HG02885 (cell line): Measurements from ENCODE around the gene IDH3B.

ENCODE experiments used
- ATAC-seq: cut with Tn5 transposase; IDR thresholded peaks from one replicate; pipeline ENCODE4 v1.9.1; 2021; ENCODE audit warnings: mild to moderate bottlenecking; ENCODE audit not compliant: unreplicated experiment, poor library complexity

IDH3B gene

DNA sequence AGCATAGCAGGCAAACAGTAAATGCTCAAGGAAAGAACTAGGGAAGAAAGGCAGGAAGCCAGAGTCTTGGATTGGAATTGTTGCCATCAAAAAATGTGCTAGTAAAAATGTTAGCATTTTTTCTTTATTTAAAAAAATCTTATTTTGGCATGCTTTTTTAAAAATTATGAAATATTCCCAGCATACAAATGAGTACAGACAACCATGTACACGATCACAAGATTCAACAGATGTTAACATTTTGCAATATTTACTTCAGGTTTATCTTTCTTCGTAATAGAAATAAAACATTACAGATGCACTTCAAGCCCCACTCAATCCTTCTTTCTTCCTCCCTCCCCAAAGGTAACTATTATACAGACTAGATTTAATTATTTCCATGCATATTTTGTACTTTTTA is 39.0 kb downstream of the IDH3B start:
- ATAC-seq, result no peak

DNA sequence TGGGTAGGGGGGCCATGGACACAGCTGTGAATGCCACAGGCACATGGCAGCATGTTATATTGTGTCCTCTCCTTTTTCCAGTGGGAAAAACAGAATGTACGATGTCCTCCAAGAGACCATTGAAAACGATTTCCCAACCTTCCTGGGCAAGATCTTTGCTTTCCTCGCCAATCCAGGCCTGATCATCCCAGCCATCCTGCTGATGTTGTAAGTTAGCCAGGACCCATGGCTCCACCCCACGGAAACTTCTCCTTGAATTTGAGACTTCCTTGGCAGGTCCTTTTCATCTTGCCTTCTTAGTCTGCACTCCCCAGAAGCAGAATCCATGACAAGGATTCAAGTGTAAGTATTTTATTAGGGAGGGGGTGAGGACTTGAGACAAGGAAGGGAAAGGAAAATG is 39.8 kb downstream of the IDH3B start:
- no peak for ATAC-seq

DNA sequence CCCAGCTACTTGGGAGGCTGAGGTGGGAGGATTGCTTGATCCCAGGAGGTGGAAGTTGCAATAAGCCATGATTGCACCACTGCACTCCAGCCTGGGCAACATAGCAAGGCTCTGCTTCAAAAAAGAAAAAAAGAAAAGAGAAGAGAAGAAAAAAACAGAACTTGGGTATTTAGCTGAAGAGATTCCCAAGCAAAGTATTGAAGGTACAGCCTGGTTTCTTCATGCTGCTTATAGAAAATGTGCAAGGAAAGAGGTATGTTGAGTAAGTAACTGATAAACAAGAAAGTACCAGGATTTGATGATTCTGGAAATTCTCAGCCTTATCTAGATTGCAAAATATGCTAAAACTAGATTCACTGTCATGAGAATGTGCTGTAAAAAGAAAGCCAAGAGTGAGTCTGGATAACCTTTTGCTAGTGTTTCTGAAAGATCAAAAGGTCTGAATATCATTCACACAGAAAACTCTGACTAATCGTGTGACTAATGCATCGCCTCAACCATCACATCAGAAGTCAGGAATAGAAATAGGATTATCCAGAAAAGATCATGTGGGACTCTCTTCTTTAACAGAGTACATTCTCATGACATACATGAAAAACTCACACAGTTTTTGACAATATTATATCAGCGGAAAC is 43.9 kb downstream of the IDH3B start:
- ATAC-seq, result no peak

DNA sequence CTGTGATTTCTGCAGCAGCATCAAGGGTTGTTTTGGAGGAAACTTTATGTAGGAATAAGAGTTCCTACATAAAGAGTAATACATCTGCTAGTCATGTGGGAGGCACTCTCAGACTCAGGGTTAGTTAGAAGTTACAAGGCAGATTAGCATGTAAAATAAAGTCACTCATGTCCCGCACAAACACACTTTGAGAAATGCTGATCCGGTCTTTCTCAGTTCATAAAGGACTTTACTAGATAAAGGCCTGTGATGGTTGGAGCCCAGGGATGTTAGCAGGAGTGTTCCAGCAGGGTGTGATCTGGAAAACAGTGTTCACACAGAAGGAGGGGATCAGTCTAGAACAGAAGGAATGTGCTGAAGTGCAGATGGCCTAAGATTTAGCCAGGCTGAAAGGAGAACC is 44.7 kb downstream of the IDH3B start:
- ATAC-seq, result no peak

DNA sequence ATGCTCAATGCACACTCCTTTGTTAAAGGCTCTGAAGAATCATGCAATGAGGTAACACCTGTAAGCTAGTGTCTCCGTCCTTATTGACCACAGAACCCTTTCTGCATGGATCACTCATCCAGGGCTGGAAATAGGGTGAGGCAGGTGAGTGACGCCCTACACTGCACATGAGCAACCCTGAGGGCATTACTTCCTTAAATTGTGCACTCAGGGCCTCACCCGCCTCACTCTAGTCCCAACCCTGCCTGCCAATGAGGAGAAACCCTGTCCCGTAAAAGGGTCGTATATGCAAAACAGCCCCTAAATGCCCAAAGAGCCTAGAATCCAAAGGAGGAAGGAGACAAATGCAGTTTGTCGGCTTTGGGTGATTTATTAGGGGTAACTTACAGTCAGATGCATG is 45.2 kb downstream of the IDH3B start:
- ATAC-seq, result no peak

DNA sequence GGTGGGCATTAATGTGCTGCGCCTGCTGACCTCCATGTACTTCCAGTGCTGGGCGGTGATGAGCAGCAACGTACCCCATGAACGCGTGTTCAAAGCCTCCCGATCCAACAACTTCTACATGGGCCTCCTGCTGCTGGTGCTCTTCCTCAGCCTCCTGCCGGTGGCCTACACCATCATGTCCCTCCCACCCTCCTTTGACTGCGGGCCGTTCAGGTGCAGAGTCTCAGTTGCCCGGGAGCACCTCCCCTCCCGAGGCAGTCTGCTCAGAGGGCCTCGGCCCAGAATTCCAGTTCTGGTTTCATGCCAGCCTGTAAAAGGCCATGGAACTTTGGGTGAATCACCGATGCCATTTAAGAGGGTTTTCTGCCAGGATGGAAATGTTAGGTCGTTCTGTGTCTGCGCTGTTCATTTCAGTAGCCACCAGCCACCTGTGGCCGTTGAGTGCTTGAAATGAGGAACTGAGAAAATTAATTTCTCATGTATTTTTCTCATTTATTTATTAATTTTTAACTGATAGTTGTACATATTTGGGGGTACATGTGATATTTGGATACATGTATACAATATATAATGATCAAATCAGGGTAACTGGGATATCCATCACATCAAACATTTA is 46.8 kb downstream of the IDH3B start:
- no peak for ATAC-seq

- ATAC-seq, result no peak
Observed at GRCh38 chr20:2616634-2617033, 47.4 kb downstream of the IDH3B start.

DNA sequence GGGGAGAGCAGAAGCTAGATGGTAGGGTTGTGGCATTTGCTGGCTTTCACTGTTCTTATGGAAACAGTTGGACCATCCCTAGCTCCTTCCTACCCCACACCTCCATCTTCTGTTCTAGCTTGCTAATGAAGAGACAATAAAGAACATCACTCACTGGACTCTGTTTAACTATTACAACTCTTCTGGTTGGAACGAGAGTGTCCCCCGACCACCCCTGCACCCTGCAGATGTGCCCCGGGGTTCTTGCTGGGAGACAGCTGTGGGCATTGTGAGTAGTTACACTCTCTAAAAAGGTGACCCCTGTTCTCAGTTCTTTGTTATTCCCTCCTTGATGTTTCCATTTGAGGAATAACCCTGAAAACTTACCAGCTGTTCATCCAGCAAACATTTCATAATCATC is 51.9 kb downstream of the IDH3B start:
- ATAC-seq, result no peak

- ATAC-seq, result no peak
Observed at GRCh38 chr20:2610941-2611720, 52.9 kb downstream of the IDH3B start.

DNA sequence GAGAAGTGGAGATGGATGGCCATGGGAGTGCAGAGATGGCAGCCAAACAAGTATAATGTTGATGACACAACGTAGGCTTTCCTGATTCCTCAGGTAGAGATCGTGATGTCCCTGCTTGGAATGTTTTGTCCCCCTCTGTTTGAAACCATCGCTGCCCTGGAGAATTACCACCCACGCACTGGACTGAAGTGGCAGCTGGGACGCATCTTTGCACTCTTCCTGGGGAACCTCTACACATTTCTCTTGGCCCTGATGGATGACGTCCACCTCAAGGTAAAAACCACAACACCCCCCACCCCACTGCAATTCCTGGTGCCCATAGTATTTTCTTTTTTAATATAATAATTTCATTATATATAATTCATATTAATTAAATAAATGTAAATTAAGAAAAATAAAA is 53.7 kb downstream of the IDH3B start:
- ATAC-seq, result no peak
